GM18858 (cell line): ENCODE measurements around the gene CCDC106.
A peak's percentile ranks its signal among the peaks of the same experiment; 100 is the strongest.

Source experiments
- ATAC-seq: cut with Tn5 transposase; IDR thresholded peaks from one replicate; pipeline ENCODE4 v1.9.1; 2021; ENCODE audit not compliant: unreplicated experiment

The CCDC106 gene

DNA sequence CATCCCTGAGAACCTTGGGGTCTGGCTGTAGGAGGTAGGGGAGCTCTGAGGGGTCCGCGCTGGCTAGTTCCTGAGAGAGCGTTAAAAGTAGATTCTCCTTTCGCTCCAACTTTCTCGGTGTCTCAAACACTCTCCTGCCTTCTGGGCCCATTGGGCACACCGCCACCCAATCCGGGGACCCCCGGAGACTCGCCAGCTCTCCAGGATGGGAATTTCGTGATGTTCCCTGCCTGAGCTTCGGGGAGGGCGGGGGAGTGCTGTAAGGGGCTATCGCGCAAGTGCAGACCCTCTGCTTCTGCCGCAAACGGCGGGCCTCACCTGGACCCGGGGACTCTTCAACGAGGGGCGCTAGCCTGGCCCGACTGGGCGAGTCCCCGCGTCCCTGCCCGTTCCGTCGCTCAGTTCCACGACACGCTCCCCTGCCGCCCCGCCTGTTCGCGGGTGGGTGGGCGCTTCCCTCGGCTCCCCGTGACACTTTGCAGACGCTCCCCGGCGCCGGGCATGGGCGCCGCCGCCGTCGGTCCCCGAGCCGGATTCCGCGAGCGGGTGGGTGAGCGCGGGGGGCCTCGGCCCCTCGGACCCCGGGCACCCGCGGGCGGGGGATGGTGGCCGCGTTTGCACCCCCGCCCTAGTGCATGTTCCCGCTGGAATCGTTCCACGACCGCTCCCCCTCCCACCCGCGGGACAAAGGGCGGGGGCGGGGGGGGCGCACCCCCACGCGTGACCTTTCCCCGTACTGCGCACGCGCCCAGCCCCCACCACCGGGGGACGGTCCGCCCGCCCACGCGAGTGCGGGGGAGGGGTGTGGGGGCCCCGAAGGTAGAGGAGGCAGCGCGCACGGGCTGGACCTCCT is at the start of gene CCDC106:
Gene CCDC106 (plus strand): TSS at position 481 of the 853 bp plus-strand sequence. CDS start 835 bp downstream, outside the sequence.
- ATAC-seq = no peak

DNA sequence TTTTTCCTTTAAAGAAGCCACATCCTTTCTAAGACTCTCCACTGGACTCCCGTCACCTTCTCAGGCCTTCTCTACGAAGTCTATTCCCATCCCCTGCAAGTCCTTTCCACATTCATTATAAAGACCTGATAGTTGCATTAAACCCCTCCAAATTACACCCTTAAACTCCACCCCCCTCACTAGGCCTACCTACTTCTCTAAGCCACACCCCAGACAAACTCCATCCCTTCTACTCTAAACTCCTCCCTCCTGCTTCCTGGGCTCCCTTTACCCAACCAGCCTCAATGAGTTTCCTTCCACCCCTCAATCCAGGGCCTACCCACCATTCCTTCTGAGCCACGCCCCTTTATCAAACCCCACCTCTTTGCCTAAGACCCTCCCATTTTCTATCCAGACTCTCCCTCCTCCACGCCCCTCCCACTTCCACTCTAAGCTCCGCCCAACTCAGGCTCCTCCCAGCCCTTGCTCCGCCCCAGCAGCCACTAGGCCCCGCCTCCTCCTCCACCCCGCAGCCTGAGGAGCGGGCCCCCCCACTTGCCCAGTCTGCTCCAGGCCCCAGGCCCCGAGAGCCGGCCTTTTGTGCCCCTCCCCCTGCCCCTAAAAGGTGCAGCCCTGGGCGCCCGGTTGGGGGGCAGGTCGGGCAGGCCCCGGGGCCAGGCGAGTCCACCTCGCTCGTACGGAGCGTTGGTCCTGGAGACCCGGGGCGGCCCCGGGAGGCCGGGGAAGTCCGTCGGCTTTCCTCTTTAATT is 49.1 kb upstream of the CCDC106 start:
- ATAC-seq = peak; percentile 32

DNA sequence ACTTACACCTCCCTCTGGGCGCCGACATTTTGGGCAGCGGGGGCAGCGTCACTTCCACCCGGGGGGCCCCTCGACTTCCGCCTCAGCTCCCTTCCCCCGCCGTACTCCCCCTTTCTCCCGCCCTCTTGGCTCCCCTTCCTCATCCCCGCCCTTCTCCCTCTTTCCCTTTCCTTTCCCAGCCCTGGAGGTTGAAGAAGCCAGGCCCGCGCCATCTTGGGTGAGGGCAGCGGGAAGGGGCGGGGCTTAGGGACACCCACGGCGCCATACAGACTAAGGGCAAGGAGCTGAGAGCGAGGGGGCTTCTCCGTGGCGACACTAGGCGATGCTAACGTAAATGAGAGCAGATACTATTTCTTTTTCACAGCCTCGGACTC is 48.6 kb upstream of the CCDC106 start, which contains the start of gene FIZ1:
Gene FIZ1 (minus strand): TSS at position 50 of the 374 bp plus-strand sequence. CDS start 1,652 bp downstream, outside the sequence.
- peak; percentile 22 for ATAC-seq

DNA sequence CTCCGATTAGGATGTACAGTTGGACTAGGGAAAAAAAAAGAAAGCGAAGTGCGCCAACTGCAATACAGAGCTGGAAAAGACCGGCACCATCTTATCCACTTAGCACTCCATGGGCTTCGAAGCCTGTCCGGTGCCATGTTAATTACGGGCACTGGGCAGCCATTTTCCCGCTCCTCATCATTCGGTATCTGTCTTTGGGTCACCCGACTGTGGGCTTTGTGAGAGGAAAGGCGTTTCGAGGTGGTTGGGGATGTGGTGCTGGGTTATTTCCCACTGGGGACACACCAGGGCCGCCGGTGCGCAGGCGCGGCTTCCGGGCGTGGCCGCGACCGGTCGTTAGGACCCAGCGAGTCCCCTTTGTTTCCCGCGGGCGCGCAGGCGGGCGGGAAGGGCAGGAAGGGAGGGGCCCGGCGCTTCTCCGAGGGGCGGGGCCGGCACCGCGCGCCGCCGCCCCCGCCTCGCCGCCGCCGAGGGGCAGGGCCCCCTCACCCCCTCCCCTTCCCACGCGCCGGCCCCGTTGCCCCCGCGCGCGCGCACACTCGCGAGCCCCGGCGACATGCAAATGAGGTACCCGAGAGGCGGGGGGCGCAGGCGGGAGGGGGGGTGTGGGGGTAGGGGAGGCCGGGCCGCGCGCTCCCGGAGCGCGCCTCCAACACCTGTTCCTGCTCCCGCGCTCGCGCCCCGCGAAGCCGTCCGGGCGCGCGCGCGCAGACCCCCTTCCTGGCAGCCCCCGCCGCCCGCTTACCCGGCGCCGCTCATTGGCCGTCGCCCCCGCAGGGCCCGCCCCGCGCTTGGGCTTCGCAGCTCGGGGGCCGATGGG is 48.0 kb upstream of the CCDC106 start, which contains the start of gene ZNF524:
Gene ZNF524 (plus strand): TSS at position 447 of the 820 bp plus-strand sequence. CDS start 1,825 bp downstream, outside the sequence.
- peak; percentile 26 for ATAC-seq

DNA sequence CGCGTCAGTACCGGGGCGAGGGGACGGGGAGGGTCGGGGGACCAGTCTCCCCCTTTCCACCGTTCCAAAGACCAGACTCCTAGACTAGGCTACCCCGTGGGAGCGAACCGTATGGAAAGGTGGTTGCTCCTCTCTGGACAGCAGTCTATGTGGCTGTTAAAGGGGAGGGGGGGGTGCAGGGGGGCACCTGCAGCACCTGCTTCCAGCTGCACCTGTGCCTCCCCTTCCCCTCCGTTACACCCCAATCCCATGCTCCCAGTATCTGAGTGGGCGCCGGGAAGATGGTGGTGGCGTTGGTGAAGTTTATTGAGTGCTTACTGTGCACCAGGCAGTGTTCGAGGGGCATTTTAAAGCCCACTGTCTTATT is 47.4 kb upstream of the CCDC106 start:
- ATAC-seq = no peak

DNA sequence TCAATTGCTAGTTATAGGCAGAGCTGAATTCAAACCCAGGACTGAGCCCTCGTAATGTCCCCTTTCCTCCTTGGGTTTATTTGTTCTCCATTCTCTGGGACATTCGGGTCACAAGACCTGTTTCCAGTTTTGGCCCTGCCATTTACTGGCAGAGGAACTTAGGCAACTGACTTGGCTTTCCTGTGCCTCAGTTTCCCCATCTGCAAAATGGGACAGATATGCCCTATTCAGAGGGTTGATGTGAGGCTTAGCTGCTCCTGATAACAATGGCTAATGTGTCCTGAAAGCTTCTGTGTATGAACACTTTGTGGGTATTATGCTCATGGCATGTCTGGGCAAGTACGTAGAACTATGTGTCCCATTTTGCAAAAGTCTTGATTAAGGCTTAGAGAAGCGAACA is 46.9 kb upstream of the CCDC106 start:
- no peak for ATAC-seq

DNA sequence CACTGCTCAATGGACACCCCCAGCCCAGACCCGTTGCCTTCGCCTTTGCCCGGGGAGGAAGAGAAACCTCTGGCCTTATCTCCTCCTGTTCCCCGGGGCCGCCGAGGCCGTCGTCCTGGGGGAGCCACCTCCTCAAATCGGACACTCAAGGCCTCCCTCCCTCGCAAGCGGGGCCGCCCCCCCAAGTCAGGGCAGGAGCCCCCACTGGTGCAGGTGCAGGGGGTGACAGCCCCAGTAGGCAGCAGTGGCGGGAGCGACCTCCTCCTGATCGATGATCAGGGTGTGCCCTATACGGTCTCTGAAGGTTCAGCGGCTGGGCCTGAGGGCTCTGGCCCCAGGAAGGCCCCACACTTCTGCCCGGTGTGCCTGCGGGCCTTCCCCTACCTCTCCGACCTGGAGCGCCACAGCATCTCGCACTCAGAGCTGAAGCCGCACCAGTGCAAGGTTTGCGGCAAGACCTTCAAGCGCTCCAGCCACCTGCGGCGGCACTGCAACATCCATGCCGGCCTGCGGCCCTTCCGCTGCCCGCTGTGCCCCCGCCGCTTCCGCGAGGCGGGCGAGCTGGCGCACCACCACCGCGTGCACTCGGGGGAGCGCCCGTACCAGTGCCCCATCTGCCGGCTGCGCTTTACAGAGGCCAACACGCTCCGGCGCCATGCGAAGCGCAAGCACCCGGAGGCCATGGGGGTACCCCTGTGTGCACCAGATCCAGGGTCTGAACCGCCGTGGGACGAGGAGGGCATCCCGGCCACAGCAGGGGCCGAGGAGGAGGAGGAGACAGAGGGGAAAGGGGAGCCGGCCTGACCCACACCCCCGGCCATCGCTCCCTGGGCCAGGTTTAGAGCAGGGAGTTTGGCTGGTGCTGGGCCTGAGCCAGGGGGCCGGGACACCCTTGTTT is 45.7 kb upstream of the CCDC106 start:
- no peak for ATAC-seq

DNA sequence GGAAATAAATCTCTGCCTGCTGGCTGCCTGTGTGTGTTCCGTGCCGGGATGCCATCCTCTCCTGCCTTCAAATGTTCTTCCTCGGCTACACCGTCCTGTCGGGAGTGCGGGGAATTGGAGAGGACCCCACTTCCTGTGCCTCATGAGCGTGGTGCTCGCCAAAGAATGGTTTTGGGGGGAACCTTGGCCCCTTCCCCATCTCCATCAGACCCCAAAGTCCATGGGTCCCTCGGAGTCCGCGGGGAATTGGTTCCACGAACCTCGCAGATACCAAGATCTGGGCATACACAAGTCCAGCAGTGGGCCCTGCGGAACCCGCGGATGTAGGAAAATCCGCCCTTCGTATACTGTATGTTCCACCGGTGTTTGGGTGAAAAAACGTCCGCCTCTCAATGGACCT is 44.9 kb upstream of the CCDC106 start:
- ATAC-seq = no peak

DNA sequence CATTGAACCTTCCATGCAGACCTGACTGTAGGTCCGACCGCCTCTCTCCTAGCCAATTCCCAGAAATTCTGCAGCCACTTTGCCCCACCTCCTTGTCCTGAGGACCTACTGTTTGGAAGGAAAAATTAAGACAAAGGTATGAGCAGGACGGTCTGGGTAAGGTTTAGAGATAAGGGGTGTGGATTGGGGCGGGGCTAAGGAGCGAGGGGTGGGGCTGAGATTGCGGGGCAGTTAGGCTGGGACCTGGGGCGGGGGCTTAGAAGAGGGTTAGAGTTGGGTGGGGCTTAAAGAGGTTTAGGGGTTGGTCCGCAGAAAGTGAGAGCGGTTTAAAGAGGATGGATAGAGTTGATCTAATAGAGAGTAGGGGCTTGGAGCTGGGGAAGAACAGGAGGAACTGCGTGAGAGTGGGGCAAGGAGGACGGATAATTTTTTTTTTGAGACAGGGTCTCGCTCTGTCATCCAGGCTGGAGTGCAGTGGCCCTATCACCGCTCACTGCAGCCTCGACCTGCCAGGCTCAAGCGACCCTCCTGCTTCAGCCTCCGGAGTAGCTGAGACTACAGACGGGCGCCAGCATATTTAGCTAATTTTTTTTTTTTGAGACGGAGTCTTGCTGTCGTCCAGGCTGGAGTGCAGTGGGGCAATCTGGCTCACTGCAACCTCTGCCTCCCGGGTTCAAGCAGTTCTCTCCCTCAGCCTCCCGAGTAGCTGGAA is 44.3 kb upstream of the CCDC106 start:
- no peak for ATAC-seq

DNA sequence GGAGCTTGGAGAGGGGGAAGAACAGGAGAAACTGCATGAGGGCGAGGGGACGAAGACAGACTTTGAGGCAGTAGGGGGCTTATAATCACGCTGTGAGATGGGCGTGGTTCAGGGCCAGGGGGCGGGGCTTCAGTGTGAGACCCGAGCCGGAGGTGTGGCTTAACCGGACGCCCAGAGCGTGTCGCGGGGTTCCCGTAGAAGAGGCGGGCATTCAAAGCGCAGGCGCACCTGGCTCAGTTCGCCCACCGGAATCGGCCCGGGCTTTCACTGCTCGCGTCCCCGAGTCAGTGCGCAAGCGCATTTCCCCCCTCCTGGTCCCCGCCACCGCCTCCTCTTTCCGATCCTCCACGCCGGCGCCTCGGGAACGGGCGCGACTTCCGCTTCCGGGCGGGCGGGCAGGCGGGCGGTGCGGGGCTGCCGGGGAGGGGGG is 42.8 kb upstream of the CCDC106 start:
- ATAC-seq = peak; percentile 50

DNA sequence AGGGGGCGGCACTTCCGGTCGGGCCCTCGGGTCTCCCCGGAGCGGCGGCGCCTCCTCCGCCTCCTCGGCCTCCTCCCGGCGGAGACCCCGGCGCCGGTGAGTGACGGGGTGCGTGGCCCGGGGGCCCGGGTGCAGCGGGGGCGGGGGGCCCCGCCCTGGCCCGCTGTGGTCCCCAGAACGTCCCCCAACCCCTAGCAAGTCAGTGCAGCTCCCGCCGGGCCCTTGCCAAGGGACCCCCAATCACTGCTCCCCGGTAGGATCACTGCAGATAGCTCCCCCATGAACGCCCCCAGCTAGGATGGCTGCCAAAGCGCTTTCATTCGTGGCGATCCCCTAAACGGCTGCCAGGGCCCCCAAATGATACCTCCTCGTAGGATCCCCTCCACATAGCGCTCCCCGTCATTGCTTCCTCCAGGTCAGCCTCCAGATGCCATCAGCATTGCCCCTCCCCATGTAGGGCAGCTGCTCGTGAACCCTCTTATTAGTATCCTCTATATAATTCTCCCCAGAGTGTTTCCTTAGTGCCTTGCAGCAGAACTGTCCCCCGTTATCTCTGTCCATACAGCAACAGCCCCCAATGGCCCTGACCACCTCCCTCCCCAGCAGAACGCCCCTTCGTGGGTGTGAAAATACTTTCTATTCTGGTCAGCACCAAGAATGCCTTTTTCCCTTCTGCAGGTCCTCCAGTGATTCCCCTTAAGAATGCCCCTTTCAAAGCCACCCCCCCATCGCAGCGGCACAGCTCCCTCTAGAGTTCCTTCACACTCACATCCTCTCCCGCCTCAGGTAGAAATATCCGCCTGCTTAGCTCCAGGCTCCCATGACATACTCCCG is 42.2 kb upstream of the CCDC106 start, which contains the start of gene ZNF865:
Gene ZNF865 (plus strand): TSS at position 11 of the 834 bp plus-strand sequence. CDS start 7,972 bp downstream, outside the sequence.
- no peak for ATAC-seq

DNA sequence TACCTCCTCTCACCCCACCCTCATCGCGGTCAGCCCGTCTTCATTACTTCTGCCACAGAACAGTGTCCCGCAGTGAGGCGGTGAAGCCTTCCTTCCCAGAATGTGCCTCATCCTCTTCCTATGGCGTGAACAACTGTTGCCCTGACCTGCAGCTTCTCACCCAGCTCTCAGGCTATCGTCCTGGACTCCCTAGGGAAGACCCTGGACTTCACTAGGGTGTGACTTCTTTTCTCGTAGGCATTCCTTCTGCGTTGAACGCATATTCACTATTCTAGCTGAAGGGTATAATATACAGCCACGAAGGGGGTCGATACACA is 41.6 kb upstream of the CCDC106 start:
- ATAC-seq = no peak

DNA sequence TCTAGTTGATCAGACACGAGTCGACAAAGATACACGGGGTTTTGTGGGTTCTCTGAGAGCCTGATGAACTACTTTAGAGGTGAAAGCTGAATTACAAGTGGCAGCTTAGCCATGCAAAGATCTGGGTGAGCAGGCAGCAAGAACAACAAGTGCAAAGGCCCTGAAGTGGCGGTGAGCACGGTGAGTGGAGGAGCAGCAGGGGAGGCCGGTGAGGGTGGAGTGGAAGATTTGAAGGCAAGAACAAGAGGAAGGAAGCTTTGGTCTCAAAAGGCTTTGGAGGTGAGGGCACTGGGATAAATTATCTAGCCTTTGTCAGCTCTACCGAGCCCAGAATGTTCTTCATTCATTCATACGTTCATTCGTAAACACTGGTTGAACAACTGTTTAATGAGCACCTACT is 41.2 kb upstream of the CCDC106 start:
- no peak for ATAC-seq

DNA sequence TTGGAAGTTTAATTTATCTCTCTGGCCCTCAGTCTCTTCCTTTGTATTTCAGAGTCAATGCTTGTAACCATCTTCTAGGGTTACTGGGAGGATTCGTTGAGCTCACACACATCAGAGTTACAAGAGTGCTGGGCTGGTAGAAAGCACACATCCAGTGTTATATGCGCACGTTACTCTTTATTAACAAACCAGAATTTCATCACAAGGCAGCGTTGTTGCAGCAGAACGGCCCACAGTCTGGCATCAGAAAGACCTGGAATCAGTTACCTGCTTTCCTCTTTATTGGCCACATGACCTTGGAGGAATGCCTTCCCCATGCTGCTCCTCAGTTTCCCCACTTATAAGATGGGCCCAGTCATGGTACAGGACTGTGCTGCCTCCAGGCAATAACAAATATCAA is 38.7 kb upstream of the CCDC106 start:
- ATAC-seq = no peak

DNA sequence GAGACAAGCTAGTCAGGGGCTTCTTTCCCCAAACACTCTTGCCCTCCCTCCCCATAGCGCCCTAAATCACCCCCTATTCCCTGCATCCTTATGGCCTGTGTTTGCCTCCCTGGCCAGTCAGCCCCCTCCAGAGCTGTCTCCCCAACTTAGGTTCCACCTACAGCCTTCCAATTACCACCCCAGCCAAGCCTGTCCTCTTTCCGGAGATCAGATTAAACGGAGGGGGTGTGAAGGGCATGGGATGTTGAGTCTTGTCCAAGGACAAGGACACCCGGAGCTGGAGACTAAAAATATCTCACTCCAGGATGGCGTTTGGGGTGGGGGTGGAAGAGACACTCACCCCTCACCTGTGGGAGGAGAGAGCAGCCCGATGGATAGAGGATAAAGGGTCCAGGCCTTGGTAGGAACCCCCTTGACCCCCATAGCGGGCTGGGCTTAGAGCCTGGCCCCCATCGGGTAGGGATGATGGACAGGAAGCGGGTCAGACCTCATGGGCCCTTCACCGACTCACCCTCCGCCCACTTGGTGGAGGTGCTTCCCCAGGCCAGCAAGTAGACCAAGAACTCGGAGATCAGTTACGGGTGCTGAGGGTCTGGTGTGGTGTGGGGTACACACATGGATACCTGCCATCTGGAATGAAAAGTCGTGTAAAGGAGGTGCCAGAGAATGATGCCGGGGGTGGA is 36.6 kb upstream of the CCDC106 start:
- ATAC-seq = no peak

DNA sequence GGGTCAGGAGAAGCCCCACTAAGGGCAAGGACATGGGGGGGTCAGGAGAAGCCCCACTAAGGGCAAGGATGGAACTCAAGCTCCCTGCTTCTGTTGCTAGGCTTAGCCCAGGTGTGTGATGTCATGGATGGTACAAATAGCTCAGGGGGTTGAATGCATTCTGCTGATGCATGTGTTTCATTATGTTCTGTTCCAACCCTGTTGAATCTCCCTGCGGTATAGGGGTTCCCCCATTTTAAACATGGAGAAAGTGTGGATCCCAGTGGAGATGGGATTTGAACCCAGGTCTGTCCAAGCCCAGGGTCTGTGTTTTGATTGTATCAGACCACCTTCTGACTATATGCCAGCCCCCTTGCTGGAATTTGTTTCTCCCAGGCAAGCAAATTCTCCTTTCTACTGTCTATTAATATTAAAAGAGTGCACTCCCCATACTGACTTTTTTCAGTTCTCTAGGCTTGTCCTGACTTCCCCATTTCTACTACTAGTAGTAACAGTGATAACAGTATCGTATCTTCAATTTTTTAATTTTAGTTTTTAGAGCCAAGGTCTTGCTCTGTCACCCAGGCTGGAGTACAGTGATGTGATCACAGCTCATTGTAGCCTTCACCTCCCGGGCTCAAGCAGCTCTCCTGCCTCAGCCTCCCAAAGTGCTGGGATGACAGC is 35.9 kb upstream of the CCDC106 start:
- no peak for ATAC-seq

DNA sequence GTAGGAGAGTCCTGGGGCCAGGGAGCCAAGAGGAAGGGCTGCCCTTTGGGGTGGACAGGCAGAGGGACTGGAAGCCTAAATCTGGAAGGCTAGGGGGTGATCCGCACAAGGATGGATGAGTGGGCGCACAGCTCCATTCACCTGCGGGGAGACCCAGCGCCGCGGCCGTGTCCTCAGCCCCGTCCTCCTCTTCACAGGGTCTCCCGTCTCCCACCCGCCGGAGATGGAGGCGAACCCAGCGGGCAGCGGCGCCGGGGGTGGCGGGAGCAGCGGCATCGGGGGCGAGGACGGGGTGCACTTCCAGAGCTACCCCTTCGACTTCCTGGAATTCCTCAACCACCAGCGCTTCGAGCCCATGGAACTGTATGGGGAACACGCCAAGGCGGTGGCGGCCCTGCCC is 34.6 kb upstream of the CCDC106 start:
- no peak for ATAC-seq
